ENCODE data around the gene SOX5. TPM values are rescaled to one million over a fixed set of nuclear protein-coding genes. Genes with fewer than 3 reads are reported as not detected.

SOX5 gene
- total and polyA plus RNA-seq, 2 of the 8 experiments (the other 6 are each of a cell fraction or from before 2014, with no cell fraction given) = 2.2 to 2.6 TPM

DNA sequence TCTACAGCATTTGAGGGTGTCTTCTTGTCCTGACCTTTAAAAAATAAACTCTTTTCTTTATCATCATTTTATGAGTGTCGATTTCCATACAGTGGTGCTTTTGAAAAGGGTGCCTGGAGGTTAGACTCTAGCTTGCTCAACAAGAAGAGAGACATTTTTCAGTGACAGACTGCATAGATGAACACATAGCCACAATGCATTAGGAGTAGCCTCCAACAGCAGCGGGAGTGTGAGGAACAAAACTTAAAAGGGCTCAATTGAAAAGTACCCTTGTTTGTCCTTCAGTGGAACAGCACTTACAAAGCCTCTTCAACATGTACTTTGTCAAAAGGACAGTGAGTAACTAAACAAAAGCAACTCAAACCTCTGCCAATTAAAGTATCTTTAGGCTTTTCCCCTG is 119.3 kb downstream of the SOX5 start (continued):
- TF ChIP-seq, protein P1, sequence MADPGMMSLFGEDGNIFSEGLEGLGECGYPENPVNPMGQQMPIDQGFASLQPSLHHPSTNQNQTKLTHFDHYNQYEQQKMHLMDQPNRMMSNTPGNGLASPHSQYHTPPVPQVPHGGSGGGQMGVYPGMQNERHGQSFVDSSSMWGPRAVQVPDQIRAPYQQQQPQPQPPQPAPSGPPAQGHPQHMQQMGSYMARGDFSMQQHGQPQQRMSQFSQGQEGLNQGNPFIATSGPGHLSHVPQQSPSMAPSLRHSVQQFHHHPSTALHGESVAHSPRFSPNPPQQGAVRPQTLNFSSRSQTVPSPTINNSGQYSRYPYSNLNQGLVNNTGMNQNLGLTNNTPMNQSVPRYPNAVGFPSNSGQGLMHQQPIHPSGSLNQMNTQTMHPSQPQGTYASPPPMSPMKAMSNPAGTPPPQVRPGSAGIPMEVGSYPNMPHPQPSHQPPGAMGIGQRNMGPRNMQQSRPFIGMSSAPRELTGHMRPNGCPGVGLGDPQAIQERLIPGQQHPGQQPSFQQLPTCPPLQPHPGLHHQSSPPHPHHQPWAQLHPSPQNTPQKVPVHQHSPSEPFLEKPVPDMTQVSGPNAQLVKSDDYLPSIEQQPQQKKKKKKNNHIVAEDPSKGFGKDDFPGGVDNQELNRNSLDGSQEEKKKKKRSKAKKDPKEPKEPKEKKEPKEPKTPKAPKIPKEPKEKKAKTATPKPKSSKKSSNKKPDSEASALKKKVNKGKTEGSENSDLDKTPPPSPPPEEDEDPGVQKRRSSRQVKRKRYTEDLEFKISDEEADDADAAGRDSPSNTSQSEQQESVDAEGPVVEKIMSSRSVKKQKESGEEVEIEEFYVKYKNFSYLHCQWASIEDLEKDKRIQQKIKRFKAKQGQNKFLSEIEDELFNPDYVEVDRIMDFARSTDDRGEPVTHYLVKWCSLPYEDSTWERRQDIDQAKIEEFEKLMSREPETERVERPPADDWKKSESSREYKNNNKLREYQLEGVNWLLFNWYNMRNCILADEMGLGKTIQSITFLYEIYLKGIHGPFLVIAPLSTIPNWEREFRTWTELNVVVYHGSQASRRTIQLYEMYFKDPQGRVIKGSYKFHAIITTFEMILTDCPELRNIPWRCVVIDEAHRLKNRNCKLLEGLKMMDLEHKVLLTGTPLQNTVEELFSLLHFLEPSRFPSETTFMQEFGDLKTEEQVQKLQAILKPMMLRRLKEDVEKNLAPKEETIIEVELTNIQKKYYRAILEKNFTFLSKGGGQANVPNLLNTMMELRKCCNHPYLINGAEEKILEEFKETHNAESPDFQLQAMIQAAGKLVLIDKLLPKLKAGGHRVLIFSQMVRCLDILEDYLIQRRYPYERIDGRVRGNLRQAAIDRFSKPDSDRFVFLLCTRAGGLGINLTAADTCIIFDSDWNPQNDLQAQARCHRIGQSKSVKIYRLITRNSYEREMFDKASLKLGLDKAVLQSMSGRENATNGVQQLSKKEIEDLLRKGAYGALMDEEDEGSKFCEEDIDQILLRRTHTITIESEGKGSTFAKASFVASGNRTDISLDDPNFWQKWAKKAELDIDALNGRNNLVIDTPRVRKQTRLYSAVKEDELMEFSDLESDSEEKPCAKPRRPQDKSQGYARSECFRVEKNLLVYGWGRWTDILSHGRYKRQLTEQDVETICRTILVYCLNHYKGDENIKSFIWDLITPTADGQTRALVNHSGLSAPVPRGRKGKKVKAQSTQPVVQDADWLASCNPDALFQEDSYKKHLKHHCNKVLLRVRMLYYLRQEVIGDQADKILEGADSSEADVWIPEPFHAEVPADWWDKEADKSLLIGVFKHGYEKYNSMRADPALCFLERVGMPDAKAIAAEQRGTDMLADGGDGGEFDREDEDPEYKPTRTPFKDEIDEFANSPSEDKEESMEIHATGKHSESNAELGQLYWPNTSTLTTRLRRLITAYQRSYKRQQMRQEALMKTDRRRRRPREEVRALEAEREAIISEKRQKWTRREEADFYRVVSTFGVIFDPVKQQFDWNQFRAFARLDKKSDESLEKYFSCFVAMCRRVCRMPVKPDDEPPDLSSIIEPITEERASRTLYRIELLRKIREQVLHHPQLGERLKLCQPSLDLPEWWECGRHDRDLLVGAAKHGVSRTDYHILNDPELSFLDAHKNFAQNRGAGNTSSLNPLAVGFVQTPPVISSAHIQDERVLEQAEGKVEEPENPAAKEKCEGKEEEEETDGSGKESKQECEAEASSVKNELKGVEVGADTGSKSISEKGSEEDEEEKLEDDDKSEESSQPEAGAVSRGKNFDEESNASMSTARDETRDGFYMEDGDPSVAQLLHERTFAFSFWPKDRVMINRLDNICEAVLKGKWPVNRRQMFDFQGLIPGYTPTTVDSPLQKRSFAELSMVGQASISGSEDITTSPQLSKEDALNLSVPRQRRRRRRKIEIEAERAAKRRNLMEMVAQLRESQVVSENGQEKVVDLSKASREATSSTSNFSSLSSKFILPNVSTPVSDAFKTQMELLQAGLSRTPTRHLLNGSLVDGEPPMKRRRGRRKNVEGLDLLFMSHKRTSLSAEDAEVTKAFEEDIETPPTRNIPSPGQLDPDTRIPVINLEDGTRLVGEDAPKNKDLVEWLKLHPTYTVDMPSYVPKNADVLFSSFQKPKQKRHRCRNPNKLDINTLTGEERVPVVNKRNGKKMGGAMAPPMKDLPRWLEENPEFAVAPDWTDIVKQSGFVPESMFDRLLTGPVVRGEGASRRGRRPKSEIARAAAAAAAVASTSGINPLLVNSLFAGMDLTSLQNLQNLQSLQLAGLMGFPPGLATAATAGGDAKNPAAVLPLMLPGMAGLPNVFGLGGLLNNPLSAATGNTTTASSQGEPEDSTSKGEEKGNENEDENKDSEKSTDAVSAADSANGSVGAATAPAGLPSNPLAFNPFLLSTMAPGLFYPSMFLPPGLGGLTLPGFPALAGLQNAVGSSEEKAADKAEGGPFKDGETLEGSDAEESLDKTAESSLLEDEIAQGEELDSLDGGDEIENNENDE (IDR thresholded peaks at IDR 0.05; ENCODE audit: insufficient replicate concordance, low read length) = no peak
- TF ChIP-seq HDAC2 (IDR thresholded peaks at IDR 0.05; ENCODE audit: borderline replicate concordance in 1 of 2, low read depth in 2 of 2, low read length in 2 of 2) = no peak
